Kidney epithelial cell (primary cell): ENCODE results near the gene FLVCR1. TPM values are rescaled to one million over a fixed set of nuclear protein-coding genes. Genes with fewer than 3 reads are reported as not detected.
"Not testable (repeated sequence)": the region's sequence is repeated elsewhere in the genome, so short reads cannot be mapped to it uniquely, and the experiment has no call there.

Experiments used
- DNase-seq: peaks from one replicate; pipeline ENCODE4 v3.0.0-alpha.2; 2010; ENCODE audit warnings: low read depth
- H3K27me3 ChIP-seq: 2 replicates; pipeline ENCODE4 v1.6.0; 2011; ENCODE audit warnings: low read length; ENCODE audit not compliant: control insufficient read depth, insufficient read depth
- H3K36me3 ChIP-seq: 2 replicates; pipeline ENCODE4 v1.5.1; 2011; ENCODE audit warnings: low read length; ENCODE audit not compliant: control insufficient read depth, insufficient read depth
- H3K4me3 ChIP-seq: 2 replicates; pipeline ENCODE4 v1.5.1; 2011; ENCODE audit warnings: low read depth, mild to moderate bottlenecking, control low read depth, low read length
- CTCF ChIP-seq: IDR thresholded peaks from 2 replicates; pipeline ENCODE4 v1.5.1; 2011; ENCODE audit warnings: mild to moderate bottlenecking, moderate library complexity, low read length, control low read depth, inconsistent platforms; ENCODE audit not compliant: insufficient read depth, poor library complexity, severe bottlenecking
- total RNA-seq: library from RNA; depleted of rRNA; stranded (reverse); fragments of >200 nt; gene quantifications from 2 replicates; pipeline ENCODE4 v1.2.3, GENCODE V29; 2015

The FLVCR1 gene
- total RNA-seq, 1 donor from 2014 or later, result 3.9 TPM

- no peak for DNase-seq
Measured at GRCh38 chr1:212838145-212838544, 19.9 kb upstream of the FLVCR1 start.

GRCh38 chr1:212844521-212844920, 13.6 kb upstream of the FLVCR1 start:
- not testable (repeated sequence) for H3K4me3 ChIP-seq, H3K36me3 ChIP-seq, H3K27me3 ChIP-seq, DNase-seq

More at GRCh38 chr1:212838145-212838544, 19.9 kb upstream of the FLVCR1 start:
- Histone ChIP-seq H3K4me3 (no peak overlapping the region), H3K27me3 (no peaks in the 10 kb centered on the region), H3K36me3 (no peaks in the 10 kb centered on the region)
- no peak for TF ChIP-seq CTCF

- no peak within 1 kb of the TSS for H3K4me3 ChIP-seq
- TF ChIP-seq CTCF, result no peak
- H3K36me3 ChIP-seq, result no peaks in the 10 kb centered on the region
- no peaks in the 10 kb centered on the region for H3K27me3 ChIP-seq
- no peak for DNase-seq
Measured at GRCh38 chr1:212847549-212847948, 10.5 kb upstream of the FLVCR1 start, which contains the start of gene SPATA45. Gene SPATA45 (minus strand): TSS chr1:212847649. CDS start chr1:212836149, 11,500 bp downstream.

- no peak for TF ChIP-seq CTCF
- no peaks in the 10 kb centered on the region for H3K27me3 ChIP-seq
- no peak overlapping the region for H3K4me3 ChIP-seq
- no peak for DNase-seq
- no peaks in the 10 kb centered on the region for H3K36me3 ChIP-seq
Measured at GRCh38 chr1:212852105-212852688, 5.9 kb upstream of the FLVCR1 start.

- TF ChIP-seq CTCF, result no peak
- Histone ChIP-seq H3K4me3 (no peak overlapping the region), H3K36me3 (no peaks in the 10 kb centered on the region), H3K27me3 (no peaks in the 10 kb centered on the region)
- no peak for DNase-seq
Measured at GRCh38 chr1:212853658-212854057, 4.4 kb upstream of the FLVCR1 start.

- no peak for TF ChIP-seq CTCF
- H3K4me3 ChIP-seq, result no peak overlapping the region
- H3K27me3 ChIP-seq, result no peaks in the 10 kb centered on the region
- DNase-seq, result no peak
- H3K36me3 ChIP-seq, result no peaks in the 10 kb centered on the region
Measured at GRCh38 chr1:212856755-212857154, 1.3 kb upstream of the FLVCR1 start.
